ENCODE results near the gene NPC2. TPM values are rescaled to one million over a fixed set of nuclear protein-coding genes. Genes with fewer than 3 reads are reported as not detected.

Gene NPC2
- total RNA-seq, 1 experiment from 2014 or later, result 137 TPM

- H2BK20ac ChIP-seq (ENCODE audit: low read depth, low read length, poor library complexity, severe bottlenecking), result no peak overlapping the region
- H3K9me3 ChIP-seq (ENCODE audit: control insufficient read depth, low read depth, low read length), result no peaks in the 10 kb centered on the region
- no peaks in the 10 kb centered on the region for H3K23me2 ChIP-seq (ENCODE audit: insufficient read length, low read depth, low read length, poor library complexity, severe bottlenecking)
- H3K79me1 ChIP-seq (ENCODE audit: insufficient read depth, low read depth, low read length, poor library complexity, severe bottlenecking), result no peaks in the 10 kb centered on the region
- peak; percentile 32 for DNase-seq
- Mint-ChIP-seq H3K27me3 (ENCODE audit: low read depth) (peaks cover 23% of the 10 kb centered on the region), H3K27ac (no peak overlapping the region; a peak in 2 of 7 replicates), H3K4me1 (peaks cover 38 to 40% of the 10 kb centered on the region in 2 experiments), H3K9me3 (no peaks in the 10 kb centered on the region), H3K4me3 (no peak overlapping the region; a peak in 1 of 5 replicates), H3K36me3 (ENCODE audit: insufficient read depth in 1 of 3, low read depth in 3 of 3) (no peaks in the 10 kb centered on the region)
- H4K91ac ChIP-seq (ENCODE audit: insufficient read length, low read depth, low read length), result no peak overlapping the region
- no peak overlapping the region for H3K23ac ChIP-seq (ENCODE audit: insufficient read length, low read depth, low read length)
- no peak overlapping the region for H2BK120ac ChIP-seq (ENCODE audit: low read depth, low read length, poor library complexity, severe bottlenecking)
- WGBS (ENCODE audit: extremely low coverage, insufficient read length, low lambda C conversion rate), result no CpG with 5 or more reads among the region's 10 CpGs
- H3K27ac ChIP-seq (ENCODE audit: insufficient read length, low read depth, low read length), result no peak overlapping the region
- no peak overlapping the region for H3K4me2 ChIP-seq (ENCODE audit: insufficient read depth, insufficient read length, low read length)
- no peak overlapping the region for H3K4ac ChIP-seq (ENCODE audit: low read depth, low read length)
- H3K56ac ChIP-seq (ENCODE audit: insufficient read length, low read depth, low read length), result no peak overlapping the region
- no peak overlapping the region for H4K8ac ChIP-seq (replicated peaks; ENCODE audit: insufficient read length, low read depth, low read length)
- no peaks in the 10 kb centered on the region for H4K20me1 ChIP-seq (ENCODE audit: control insufficient read depth, insufficient read depth, insufficient read length)
- H4K5ac ChIP-seq (ENCODE audit: insufficient read length, low read depth, low read length), result no peak overlapping the region
- H2BK5ac ChIP-seq (ENCODE audit: insufficient read length, low read length), result no peak overlapping the region
- H3K14ac ChIP-seq (ENCODE audit: insufficient read depth, low read length), result no peak overlapping the region
- no peaks in the 10 kb centered on the region for H3K27me3 ChIP-seq (ENCODE audit: insufficient read depth, low read length)
- no peak overlapping the region for H3K9ac ChIP-seq (ENCODE audit: extremely low read depth, insufficient read length, low read length)
- H3K4me1 ChIP-seq (ENCODE audit: insufficient read depth, low read length), result peaks cover 5% of the 10 kb centered on the region; the same call in 1 of the 2 replicates
- no peak overlapping the region for H2AFZ ChIP-seq (ENCODE audit: low read length)
- no peak overlapping the region for H2BK12ac ChIP-seq (ENCODE audit: insufficient read length, low read depth, low read length)
- TF ChIP-seq, protein P1, sequence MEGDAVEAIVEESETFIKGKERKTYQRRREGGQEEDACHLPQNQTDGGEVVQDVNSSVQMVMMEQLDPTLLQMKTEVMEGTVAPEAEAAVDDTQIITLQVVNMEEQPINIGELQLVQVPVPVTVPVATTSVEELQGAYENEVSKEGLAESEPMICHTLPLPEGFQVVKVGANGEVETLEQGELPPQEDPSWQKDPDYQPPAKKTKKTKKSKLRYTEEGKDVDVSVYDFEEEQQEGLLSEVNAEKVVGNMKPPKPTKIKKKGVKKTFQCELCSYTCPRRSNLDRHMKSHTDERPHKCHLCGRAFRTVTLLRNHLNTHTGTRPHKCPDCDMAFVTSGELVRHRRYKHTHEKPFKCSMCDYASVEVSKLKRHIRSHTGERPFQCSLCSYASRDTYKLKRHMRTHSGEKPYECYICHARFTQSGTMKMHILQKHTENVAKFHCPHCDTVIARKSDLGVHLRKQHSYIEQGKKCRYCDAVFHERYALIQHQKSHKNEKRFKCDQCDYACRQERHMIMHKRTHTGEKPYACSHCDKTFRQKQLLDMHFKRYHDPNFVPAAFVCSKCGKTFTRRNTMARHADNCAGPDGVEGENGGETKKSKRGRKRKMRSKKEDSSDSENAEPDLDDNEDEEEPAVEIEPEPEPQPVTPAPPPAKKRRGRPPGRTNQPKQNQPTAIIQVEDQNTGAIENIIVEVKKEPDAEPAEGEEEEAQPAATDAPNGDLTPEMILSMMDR (conservative IDR thresholded peaks at IDR 0.05), result no peak
- H3K79me2 ChIP-seq (ENCODE audit: insufficient read depth, low read length), result no peaks in the 10 kb centered on the region
- H3K18ac ChIP-seq (ENCODE audit: insufficient read length, low read depth, low read length), result no peak overlapping the region
- no peak overlapping the region for H3T11ph ChIP-seq (ENCODE audit: low read length)
- H2BK15ac ChIP-seq (ENCODE audit: low read depth, low read length), result no peak overlapping the region
- no peak overlapping the region for H2AK5ac ChIP-seq (ENCODE audit: insufficient read length, low read length)
Measured at GRCh38 chr14:74510959-74511409, 17.9 kb upstream of the NPC2 start.
